Stimulated activated CD8-positive, alpha-beta memory T cell treated with anti-CD3 and anti-CD28 coated beads, Interleukin-2, amount 100 ng/mL, for 48 hours (primary cell): ENCODE measurements around the gene GOLGB1.
"Not testable (repeated sequence)": the region's sequence is repeated elsewhere in the genome, so short reads cannot be mapped to it uniquely, and the experiment has no call there.

ENCODE experiments used
- DNase-seq, 2 donors: peaks; one replicate each; pipeline ENCODE4 v3.0.0-alpha.2; 2020; ENCODE audit warnings: low read depth in 2 of 2

GOLGB1 gene

DNA sequence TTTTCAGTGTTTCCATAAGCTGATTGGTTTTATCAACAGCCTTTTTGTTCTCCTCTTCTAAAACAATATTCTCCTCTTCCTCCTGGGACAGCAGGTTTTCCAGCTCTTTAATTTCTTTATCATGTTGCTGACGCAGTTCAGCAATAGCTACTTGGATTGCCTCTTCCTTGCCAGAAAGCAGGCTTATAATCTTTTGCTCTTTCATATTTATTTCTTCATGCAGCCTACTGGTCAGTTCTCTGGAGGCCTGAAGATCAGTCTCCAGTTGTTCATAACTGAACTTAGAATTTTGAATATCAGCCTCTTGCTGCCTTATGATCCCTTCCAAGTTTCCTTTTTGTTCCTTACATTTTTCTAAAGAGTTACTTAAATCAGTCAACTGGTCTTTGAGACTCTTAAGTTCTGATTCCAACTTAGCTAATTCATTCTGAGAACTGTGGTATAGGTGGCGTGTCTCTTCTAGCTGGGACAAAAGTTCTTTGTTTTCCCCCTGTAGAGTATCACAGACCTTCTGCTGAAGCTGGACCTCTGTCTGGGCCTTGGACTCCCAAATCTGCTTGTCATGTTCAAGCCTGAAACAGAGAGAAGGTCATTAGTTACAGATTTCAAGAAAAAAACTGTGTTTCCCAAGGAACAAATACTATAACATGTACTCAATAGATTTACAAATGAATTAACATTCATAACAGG lies 57.4 kb downstream of the GOLGB1 start:
- DNase-seq = no peak

DNA sequence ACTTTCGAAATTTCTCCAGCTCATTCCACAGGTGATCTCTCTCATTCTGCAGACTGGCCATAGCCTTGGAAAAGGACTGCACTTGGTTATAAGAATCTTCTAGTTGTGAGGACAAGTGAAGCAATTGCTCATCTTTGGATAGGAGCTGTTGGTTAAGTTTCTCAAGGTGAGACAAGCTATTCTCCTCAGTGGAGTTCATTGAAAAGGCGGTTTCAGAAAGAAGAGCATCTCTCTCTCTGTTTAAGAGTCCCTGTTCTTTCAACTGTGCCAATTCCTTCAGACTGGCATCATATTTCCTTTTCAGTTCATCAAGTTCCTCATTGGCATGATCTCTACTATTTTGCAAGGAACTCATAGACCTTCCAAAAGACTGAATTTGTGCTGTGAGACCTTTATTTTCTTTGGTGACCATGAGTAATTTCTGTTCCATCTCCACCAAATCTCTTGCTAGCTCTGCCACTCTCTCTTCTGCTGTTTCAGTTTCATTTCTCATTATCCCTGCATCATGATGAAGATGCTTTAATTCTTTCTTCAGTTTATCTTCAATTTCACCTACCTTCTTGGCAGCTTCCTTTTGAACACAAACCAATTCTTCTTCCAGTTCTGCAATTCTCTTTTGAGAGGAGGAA lies 58.6 kb downstream of the GOLGB1 start:
- no peak for DNase-seq

DNA sequence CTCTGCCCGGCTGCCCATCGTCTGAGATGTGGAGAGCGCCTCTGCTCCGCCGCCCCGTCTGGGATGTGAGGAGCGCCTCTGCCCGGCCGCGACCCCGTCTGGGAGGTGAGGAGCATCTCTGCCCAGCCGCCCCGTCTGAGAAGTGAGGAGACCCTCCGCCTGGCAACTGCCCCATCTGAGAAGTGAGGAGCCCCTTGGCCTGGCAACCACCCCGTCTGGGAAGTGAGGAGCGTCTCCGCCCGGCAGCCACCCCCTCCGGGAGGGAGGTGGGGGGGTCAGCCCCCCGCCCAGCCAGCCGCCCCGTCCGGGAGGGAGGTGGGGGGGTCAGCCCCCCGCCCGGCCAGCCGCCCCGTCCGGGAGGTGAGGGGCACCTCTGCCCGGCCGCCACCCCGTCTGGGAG lies 60.8 kb downstream of the GOLGB1 start:
- DNase-seq = not testable (repeated sequence)

DNA sequence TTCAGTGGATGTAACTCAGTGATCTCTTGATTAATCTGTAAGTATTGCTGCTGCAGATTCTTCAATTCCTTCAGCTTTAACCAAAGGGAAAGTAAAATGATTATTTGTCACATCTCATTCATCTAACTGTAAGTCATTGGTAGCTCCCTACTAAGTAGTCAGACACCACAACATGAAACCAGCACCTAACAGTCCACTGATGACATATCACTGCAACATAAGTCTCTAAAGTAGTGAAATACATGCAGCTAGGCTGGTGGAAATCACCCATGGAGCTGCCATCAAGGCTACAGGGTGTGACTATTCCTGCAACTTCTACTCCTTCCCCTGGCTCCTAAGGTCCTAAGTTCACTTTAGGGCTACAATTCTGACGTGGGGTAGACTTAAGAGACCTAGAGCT lies 67.7 kb downstream of the GOLGB1 start:
- DNase-seq = no peak

DNA sequence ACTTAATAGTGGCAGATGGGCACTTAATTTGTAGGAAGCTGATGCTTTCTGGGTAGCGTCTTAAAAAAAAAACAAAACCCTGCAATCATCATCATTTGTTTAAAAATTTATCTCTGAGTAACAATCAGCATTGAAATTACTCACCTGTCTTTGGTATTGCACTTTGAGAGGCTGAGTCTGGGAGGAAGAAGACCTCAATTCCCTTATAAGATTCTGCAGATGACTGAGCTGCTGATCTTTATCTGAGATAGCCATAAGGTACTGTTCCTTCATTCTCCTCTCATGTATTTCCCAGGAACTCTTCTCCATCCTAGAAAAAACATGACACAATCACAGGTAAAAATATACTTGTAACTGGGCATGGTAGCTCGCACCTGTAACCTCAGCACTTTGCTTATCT lies 72.4 kb downstream of the GOLGB1 start:
- DNase-seq = no peak

GRCh38 chr3:121670676-121671075 lies 78.9 kb downstream of the GOLGB1 start:
- no peak for DNase-seq

DNA sequence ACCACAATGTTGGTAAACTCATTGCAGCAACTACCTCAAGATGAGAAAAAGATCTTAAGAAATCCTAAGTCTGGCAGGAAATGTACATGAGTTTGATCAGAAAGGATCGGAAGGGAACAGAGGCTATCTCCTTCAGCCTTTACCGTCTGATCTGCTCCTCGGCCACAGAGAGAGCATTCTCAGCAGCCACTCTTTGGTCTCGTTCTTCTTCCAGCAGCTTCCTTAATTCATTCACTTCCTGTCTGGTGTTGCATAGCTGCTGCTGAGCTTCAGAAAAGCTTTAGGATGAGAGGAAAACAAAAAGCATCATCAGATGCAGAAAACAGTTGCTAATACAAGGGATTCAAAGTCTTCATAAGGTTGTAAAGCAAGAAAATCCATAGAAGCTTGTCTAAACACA lies 82.2 kb downstream of the GOLGB1 start:
- no peak for DNase-seq

- no peak for DNase-seq
These were observed 84.1 kb downstream of the GOLGB1 start for GRCh38 chr3:121665488-121665887.

DNA sequence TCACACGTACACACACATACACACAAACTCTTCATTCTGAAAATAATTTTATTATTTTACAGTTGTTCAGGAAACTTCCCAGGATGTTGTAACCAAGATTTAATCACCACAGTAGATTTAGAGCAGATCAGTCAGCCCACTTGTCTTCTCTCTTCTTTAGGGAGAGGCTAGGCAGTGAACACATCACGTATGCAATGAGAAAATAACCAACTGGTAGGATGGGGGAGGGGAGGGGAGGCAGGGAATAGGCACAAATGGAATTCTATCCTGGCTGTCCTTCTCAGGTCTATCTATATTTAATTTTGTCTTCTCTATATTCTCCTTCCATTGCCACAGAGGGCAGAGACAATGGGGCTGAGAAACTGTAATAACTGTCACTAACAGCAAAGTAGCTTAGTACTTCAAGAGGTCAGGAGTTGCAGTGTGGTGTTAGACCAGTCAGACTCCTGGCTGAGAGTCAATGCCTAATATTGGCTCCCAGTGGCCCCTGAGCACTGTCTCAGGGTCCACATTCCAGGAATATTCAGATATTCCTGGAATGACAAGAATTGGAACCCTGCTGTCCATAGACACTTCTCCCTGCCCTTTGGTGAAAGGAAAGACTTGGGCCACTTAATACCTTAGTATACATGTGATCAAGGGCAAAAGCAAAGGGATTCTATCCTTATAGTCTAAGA lies 86.2 kb downstream of the GOLGB1 start:
- no peak for DNase-seq

- DNase-seq = no peak
These were observed 86.8 kb downstream of the GOLGB1 start for GRCh38 chr3:121662742-121663141.

DNA sequence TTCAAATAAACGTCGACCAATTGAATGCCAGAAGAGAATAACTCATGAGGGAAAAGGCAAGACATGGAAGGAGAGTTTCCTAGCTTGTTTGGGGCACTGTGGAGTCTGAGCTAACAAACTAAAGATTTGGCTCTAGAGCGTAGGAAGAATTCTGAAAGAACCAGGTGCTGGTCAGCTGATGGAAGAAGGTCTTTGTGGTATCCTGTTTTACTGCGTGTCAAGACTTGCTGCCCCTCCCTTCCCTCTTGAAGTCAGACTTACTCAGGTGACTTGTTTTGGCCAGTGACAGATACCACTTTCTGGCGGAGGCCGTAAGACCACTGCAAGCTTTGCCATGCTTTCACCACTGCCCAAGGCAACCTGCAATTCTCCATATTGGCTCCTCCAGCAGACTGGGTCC lies 88.2 kb downstream of the GOLGB1 start:
- DNase-seq = no peak

DNA sequence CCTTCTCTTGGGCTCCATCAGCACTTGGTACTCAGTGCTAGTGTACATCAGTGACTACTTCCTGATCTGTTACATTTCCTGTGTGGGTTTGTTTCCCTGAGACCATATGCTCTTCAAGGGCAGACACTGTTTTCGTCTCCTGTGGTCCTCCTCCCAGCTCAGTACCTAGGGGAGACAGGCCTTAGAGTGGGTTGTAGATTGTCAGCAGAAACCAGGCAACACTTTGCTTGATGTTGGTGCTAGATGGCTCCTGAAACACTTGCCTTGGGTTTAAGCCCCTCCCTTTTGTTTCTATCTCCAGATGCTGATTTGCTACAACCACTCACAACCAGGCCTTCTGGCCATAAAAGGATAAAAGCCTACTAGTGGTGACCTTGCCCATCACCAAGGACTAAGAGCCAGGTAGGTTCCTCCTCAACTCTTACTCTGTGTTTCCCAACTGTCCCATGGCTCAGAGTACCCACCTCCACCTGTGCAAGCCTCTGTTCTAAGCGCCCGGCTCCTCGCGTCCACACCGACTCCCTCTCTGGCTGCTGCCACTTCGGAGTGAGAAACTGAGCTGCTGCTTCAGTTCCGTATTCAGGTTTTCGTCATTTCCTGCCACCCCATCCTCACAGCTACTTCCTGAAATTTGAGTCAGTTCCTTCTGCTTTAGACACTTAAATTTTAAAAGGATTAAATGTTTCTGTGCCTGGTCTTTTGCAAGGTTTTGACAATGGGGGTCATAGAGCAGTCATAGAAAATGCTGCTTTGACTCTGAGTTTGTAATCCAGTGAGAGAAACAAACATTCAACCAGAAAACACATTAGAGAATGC lies 89.0 kb downstream of the GOLGB1 start, which contains the start of gene HCLS1:
Gene HCLS1 (minus strand): TSS at position 548 of the 816 bp plus-strand sequence. CDS start 2,556 bp downstream, outside the sequence.
- DNase-seq = peak; percentile 34 to 47

DNA sequence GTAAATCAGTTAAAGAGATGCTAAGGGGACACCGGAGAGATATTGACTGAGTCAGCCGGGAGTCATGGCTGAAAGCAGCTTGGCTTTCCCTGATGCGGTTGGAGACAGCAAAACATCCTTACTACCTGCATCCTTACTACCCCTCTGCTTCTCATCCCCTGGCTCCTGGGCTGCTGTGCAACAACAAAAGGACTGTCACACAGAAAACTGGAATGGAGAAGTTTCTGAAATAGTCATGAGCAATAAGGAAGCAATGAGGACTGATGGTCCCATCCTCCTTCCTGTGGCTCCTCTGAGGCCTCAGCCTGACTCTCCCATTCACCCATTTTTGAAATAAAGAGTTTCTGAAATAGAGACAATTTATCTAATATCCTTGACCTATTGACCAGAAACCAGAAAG lies 90.0 kb downstream of the GOLGB1 start:
- no peak for DNase-seq

GRCh38 chr3:121658716-121659435 lies 90.7 kb downstream of the GOLGB1 start:
- DNase-seq = no peak

- no peak for DNase-seq
These were observed 94.8 kb downstream of the GOLGB1 start for GRCh38 chr3:121654493-121655385.

- no peak for DNase-seq
These were observed 97.9 kb downstream of the GOLGB1 start for GRCh38 chr3:121651684-121652083.

DNA sequence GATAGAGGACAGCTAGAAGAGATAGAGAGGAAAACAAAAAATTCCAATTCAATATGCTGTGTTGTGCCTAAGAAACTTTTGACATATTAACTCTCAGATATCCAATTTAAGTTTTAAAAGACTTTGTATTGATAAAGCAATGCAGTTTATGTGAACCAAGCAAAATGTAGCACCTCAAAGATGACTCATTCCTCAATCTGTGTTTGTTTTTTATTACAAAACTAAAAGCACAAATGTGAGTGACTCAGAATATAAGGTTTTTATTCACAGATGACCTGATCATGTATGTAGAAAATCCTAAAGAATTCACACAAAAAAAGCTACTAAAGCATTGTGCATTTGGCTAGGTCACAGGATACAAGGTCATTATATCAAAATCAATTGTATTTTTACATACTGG lies 99.9 kb downstream of the GOLGB1 start:
- no peak for DNase-seq

DNA sequence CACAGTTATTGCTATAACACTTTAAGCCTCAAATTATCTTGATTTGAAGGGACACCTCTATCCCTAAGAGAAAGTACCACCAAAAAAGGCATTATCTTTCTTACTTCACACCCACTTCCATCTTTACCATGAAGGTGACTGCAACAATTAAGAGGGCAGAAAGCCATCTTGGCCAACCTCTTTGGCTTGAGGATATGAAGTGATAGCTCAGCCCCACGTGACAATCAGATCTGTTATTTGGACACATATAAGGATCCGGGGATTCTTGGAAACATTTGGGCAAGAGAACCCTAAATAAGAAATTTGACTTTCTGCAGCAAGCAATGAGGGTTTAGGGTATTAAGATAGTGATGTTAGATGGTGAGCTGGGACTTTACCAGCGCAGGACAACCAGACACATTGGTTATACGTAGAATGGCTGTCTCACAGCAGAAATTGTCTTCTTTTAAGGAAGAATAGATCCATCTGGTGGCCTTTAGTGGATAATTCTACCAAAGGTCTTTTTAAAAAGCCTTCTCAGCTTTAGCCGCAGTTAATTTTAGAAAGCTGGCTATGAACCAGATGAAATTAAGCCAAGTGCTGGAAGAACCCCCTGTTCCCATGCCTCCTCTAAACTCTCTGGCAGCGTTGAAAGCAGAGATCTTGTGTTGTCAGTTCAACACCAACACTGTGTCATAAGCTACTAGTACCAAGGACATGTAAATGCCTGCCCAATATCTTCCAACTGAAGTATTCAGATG lies 101.2 kb downstream of the GOLGB1 start:
- DNase-seq = no peak

DNA sequence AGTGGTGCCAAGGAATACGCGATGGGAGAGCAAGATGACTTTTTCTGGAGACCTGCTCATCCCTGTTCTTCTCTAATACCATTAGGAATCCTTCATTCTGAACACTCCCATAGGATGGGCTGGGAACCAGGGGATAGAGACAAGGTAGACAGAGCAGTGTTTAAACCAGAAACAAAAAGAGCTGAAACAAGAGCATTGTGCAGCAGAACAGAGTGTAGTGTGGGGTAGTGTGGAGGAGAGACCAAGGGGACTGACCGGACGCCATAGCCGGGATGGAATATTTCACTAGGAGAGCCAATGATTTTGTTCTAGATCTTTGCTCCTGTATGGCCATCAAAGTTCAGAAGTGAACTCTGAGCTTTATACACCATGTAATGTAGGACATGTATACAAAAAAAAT lies 104.5 kb downstream of the GOLGB1 start:
- DNase-seq = no peak
